Spleen (tissue), 11 donors: ENCODE data around the gene CFAP210. TPM values are rescaled to one million over a fixed set of nuclear protein-coding genes. Genes with fewer than 3 reads are reported as not detected.

ENCODE experiments used
- DNase-seq: peaks from one replicate; pipeline ENCODE4 v3.0.0-alpha.2; 2020
- H3K27ac ChIP-seq, 8 donors: fragments of 200-600 bp; sonication (generic) in 7 of 8; 1 replicate in 4 of 8; 2 replicates in 4 of 8; pipeline versions ENCODE4 v1.5.0 to v1.8.0; 2016 to 2021; ENCODE audit warnings: inconsistent platforms in 4 of 8, mild to moderate bottlenecking in 4 of 8, moderate library complexity in 1 of 8
- H3K27me3 ChIP-seq, 7 donors: fragments of 200-600 bp; sonication (generic) in 6 of 7; replicated peaks in 1 of 7; 1 replicate in 4 of 7; 2 replicates in 3 of 7; pipeline versions ENCODE4 v1.5.0 to v1.8.0; 2016 to 2021; ENCODE audit warnings: inconsistent platforms in 3 of 7, mild to moderate bottlenecking in 1 of 7
- H3K36me3 ChIP-seq, 6 donors: fragments of 200-600 bp; sonication (generic) in 5 of 6; 1 replicate in 4 of 6; 2 replicates in 2 of 6; pipeline versions ENCODE4 v1.5.0 to v1.8.0; 2016 to 2021; ENCODE audit warnings: inconsistent platforms in 2 of 6
- H3K4me1 ChIP-seq, 6 donors: fragments of 200-600 bp; sonication (generic) in 5 of 6; 1 replicate in 3 of 6; 2 replicates in 3 of 6; pipeline versions ENCODE4 v1.5.0 to v1.8.0; 2016 to 2021; ENCODE audit warnings: inconsistent platforms in 3 of 6
- H3K4me3 ChIP-seq, 8 donors: fragments of 200-600 bp; sonication (generic) in 7 of 8; 1 replicate in 4 of 8; 2 replicates in 4 of 8; pipeline versions ENCODE4 v1.5.0 to v1.8.0; 2016 to 2021; ENCODE audit warnings: inconsistent platforms in 4 of 8, mild to moderate bottlenecking in 4 of 8, moderate library complexity in 2 of 8
- H3K9me3 ChIP-seq, 8 donors: fragments of 200-600 bp; sonication (generic) in 7 of 8; 1 replicate in 4 of 8; 2 replicates in 4 of 8; pipeline versions ENCODE4 v1.5.0 to v1.8.0; 2016 to 2021; ENCODE audit warnings: inconsistent platforms in 4 of 8
- CTCF ChIP-seq, 11 experiments: fragments of 200-600 bp in 7 of 11; fragments of 450-650 bp in 4 of 11; sonication (generic) in 4 of 11; IDR thresholded peaks in 8 of 11; conservative IDR thresholded peaks in 3 of 11; 1 replicate in 7 of 11; 2 replicates in 4 of 11; pipeline versions ENCODE4 v1.4.0 to v1.8.0; 2016 to 2021; ENCODE audit warnings: antibody characterized with exemption in 11 of 11, inconsistent platforms in 4 of 11, mild to moderate bottlenecking in 1 of 11
- POLR2A ChIP-seq, 3 donors: fragments of 450-650 bp; IDR thresholded peaks; one replicate each; pipeline ENCODE4 v1.5.1; 2017; ENCODE audit warnings: antibody characterized with exemption in 3 of 3, mild to moderate bottlenecking in 1 of 3
- POLR2AphosphoS5 ChIP-seq, 3 donors: sonication (generic); formaldehyde crosslinking; IDR thresholded peaks; one replicate each; pipeline ENCODE4 v1.5.1; 2017; ENCODE audit warnings: antibody characterized with exemption in 3 of 3
- WGBS, 5 donors: extraction: QIAGEN DNeasy Blood & Tissue Kit in 3 of 5; methylation state at CpG; one replicate each; pipeline versions ENCODE4 v1.1.5 to v1.1.7; 2013 to 2018; 5-methylcytosine and 5-hydroxymethylcytosine counted together
- intact Hi-C: fragments of 100-400 bp; cut with DNase I; formaldehyde crosslinking; loops from one replicate; pipeline ENCODE4 v1.15.0; 2023; ENCODE audit warnings: low total_unique reads
- polyA plus RNA-seq, 3 donors: library from polyadenylated mRNA; stranded (reverse); fragments of 200-250 nt; gene quantifications; one replicate each; pipeline ENCODE4 v1.2.1, GENCODE V29; 2013
- total RNA-seq, 7 donors: library from RNA; depleted of rRNA in 3 of 7; stranded (reverse); fragments of >200 nt in 3 of 7; fragmentation: NEBNext Ultra II Directional in 4 of 7; extraction: Animal tissue kit (Norgen Biotek cat#: 25700) in 4 of 7; gene quantifications; one replicate each; pipeline versions ENCODE4 v1.1.0 to v1.2.1, GENCODE V29; 2016 to 2021
- donor health status: healthy with polysubstance abuse.
- donor health status: DM: no; HTN: no; CAD: no; lungs with moderate emphysema.
- donor health status: DM: no; HTN: no; CAD: no.
- donor health status: Bipolar disorder and iron deficiency.
- donor health status: healthy.
- donor health status: DM: no; HTN: no; CAD: no.
- donor health status: DM: yes; HTN: yes; CAD: no.

Gene CFAP210
- total and polyA plus RNA-seq, 10 donors: 0.09 to 0.15 TPM; not detected in 8

GRCh38 chr2:169732583-169733358, 38.6 kb upstream of the CFAP210 start:
- TF ChIP-seq POLR2A (IDR thresholded peaks at IDR 0.05): no peak
- 48 to 52% (median 50%) methylated on average over 12 to 13 of the region's 13 CpGs for WGBS, 5 donors
- Histone ChIP-seq H3K4me3 (peak overlapping the region; percentile 63 to 91 (median 76)), H3K9me3 (no peaks in the 10 kb centered on the region), H3K27me3 (peaks cover 0 to 16% (median 0%) of the 10 kb centered on the region in 7 donors), H3K27ac (peak overlapping the region in 1 of 8 donors; percentile 20), H3K36me3 (no peaks in the 10 kb centered on the region), H3K4me1 (peaks cover 3 to 24% (median 16%) of the 10 kb centered on the region in 6 donors)
- intact Hi-C loops: no loop called here
- no peak for DNase-seq

DNA sequence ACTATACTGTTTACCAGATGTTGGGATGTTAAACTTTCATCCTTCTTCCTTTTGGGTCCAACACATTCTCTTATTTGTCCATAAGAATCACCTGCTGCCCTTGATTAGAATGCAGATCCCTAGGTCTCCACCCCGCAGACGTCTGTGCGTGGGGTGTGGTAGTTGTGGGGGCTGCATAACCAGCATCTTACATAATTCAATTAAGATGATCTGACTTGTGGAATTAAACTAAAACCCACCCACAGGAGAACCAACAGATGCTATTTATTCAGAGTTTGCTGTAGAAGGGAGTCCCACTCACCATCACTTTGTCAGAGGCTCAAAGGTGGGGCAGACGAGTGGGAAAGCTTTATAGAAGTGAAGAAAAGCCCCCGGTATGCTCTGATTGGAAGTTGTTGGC, 37.9 kb upstream of the CFAP210 start:
- WGBS, 5 donors: 69 to 80% (median 77%) methylated on average over 5 of the region's 5 CpGs
- H3K36me3 ChIP-seq: no peaks in the 10 kb centered on the region
- no peak overlapping the region for H3K27ac ChIP-seq
- peaks cover 0 to 16% (median 0%) of the 10 kb centered on the region in 7 donors for H3K27me3 ChIP-seq
- H3K4me1 ChIP-seq: peaks cover 3 to 24% (median 16%) of the 10 kb centered on the region in 6 donors
- TF ChIP-seq CTCF (IDR thresholded peaks at IDR 0.05 in 8 of 11, conservative IDR thresholded peaks at IDR 0.05 in 3 of 11) (no peak), POLR2A (IDR thresholded peaks at IDR 0.05) (no peak), POLR2AphosphoS5 (IDR thresholded peaks at IDR 0.05) (no peak)
- intact Hi-C loops: no loop called here
- H3K4me3 ChIP-seq: no peak overlapping the region
- no peaks in the 10 kb centered on the region for H3K9me3 ChIP-seq
- no peak for DNase-seq

DNA sequence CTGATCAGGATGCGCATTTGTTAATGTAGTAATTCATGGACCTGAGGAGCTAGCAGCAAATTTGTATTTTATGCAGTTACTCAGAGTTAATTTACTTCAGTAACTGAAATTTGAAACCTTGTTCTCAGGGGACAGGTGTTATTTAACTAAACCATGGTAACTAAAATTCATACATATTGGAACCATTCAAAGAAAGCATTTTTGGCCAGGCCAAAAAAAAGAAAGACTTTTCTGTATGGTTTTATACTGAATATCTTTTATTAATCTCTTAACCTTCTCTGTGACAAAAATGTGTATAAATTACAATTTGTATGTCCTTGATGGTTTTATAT, 35.0 kb upstream of the CFAP210 start:
- WGBS, 5 donors: 95 to 100% (median 98%) methylated on average over 1 of the region's 1 CpG
- Histone ChIP-seq H3K4me1 (peaks cover 0 to 16% (median 11%) of the 10 kb centered on the region in 6 donors), H3K4me3 (no peak overlapping the region), H3K36me3 (no peaks in the 10 kb centered on the region), H3K27ac (no peak overlapping the region), H3K9me3 (no peaks in the 10 kb centered on the region), H3K27me3 (peaks cover 0 to 11% (median 0%) of the 10 kb centered on the region in 7 donors)
- intact Hi-C loops: no loop called here
- no peak for DNase-seq
- TF ChIP-seq POLR2A (IDR thresholded peaks at IDR 0.05) (no peak), POLR2AphosphoS5 (IDR thresholded peaks at IDR 0.05) (no peak), CTCF (IDR thresholded peaks at IDR 0.05 in 8 of 11, conservative IDR thresholded peaks at IDR 0.05 in 3 of 11) (no peak)

DNA sequence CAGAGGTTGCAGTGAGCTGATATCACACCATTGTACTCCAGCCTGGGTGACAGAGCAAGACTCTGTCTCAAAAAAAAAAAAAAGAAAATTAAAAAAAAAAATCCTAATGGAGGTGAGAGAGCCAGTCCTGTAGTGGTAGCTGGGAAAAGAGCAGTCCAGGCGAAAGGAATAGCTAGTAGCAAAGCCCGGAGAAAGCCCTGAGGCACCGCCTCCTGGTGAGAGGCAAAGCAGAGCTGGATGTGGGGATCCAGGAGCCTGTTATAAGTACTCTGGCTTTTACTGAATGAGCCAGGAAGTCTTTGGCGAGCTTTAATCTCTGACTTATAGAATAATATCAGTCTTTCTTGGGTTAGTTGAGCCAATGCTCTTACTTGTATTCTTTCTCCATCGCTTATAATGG, 32.9 kb upstream of the CFAP210 start:
- WGBS, 5 donors: 75 to 94% (median 94%) methylated on average over 5 of the region's 5 CpGs
- DNase-seq: no peak
- intact Hi-C loops: no loop called here
- Histone ChIP-seq H3K36me3 (no peaks in the 10 kb centered on the region), H3K27ac (no peak overlapping the region), H3K9me3 (no peaks in the 10 kb centered on the region), H3K4me1 (no peaks in the 10 kb centered on the region), H3K27me3 (no peaks in the 10 kb centered on the region), H3K4me3 (no peak overlapping the region)
- TF ChIP-seq POLR2AphosphoS5 (IDR thresholded peaks at IDR 0.05) (no peak), CTCF (IDR thresholded peaks at IDR 0.05 in 8 of 11, conservative IDR thresholded peaks at IDR 0.05 in 3 of 11) (no peak), POLR2A (IDR thresholded peaks at IDR 0.05) (no peak)
